Naive thymus-derived CD4-positive, alpha-beta T cell (primary cell): ENCODE results near the gene PPDPF. TPM values are rescaled to one million over a fixed set of nuclear protein-coding genes. Genes with fewer than 3 reads are reported as not detected.

Experiments
- ATAC-seq: fragments of 150-1000 bp; cut with Tn5 transposase; 2 replicates; pipeline ENCODE4 v1.10.0; 2021; ENCODE audit warnings: mild to moderate bottlenecking, moderate library complexity
- CTCF ChIA-PET: fragments of 350-600 bp; sonication (Branson Sonifier 250); formaldehyde crosslinking; loops from one replicate; lab custom pipeline; 2021; ENCODE audit warnings: antibody characterized with exemption; lab: Charles Lee
- POLR2A ChIA-PET: fragments of 350-600 bp; sonication (Branson Sonifier 250); formaldehyde crosslinking; loops from one replicate; lab custom pipeline; 2021; ENCODE audit warnings: antibody characterized with exemption, inconsistent platforms; lab: Charles Lee
- DNase-seq, 9 donors: peaks; one replicate each; pipeline versions ENCODE4 v3.0.0 to v3.0.0-alpha.2; 2020 to 2022; ENCODE audit warnings: mixed read lengths in 1 of 9
- H3K27ac ChIP-seq: one replicate; pipeline ENCODE4 v1.7.0; 2013; ENCODE audit warnings: mild to moderate bottlenecking, low read depth, low read length, moderate library complexity
- H3K27me3 ChIP-seq, 2 donors: one replicate each; pipeline ENCODE4 v1.7.0; 2013; ENCODE audit warnings: low read length in 2 of 2, mild to moderate bottlenecking in 2 of 2, moderate library complexity in 2 of 2; ENCODE audit not compliant: control insufficient read depth in 2 of 2, insufficient read depth in 2 of 2
- H3K36me3 ChIP-seq, 3 experiments: 1 replicate in 2 of 3; 2 replicates in 1 of 3; pipeline ENCODE4 v1.7.0; 2013; ENCODE audit warnings: low read length in 3 of 3, mild to moderate bottlenecking in 3 of 3, moderate library complexity in 1 of 3; ENCODE audit not compliant: insufficient read depth in 3 of 3, control insufficient read depth in 2 of 3
- H3K4me1 ChIP-seq, 2 donors: one replicate each; pipeline ENCODE4 v1.7.0; 2013; ENCODE audit warnings: low read length in 2 of 2, mild to moderate bottlenecking in 2 of 2, moderate library complexity in 1 of 2; ENCODE audit not compliant: control insufficient read depth in 2 of 2, insufficient read depth in 2 of 2
- H3K4me3 ChIP-seq: 2 replicates; pipeline ENCODE4 v1.7.0; 2013; ENCODE audit warnings: mild to moderate bottlenecking, low read length
- H3K9me3 ChIP-seq, 3 experiments: 1 replicate in 2 of 3; 2 replicates in 1 of 3; pipeline ENCODE4 v1.7.0; 2013; ENCODE audit warnings: low read length in 3 of 3; ENCODE audit not compliant: control insufficient read depth in 2 of 3
- H3K27ac Mint-ChIP-seq, 9 donors: one replicate each; pipeline ENCODE4 v1.8.0; 2020 to 2022; ENCODE audit warnings: mixed read lengths in 9 of 9, mild to moderate bottlenecking in 8 of 9, moderate library complexity in 5 of 9, inconsistent platforms in 2 of 9
- H3K27me3 Mint-ChIP-seq, 5 donors: one replicate each; pipeline ENCODE4 v1.8.0; 2021 to 2022; ENCODE audit warnings: mixed read lengths in 5 of 5, mild to moderate bottlenecking in 1 of 5
- H3K36me3 Mint-ChIP-seq, 5 donors: one replicate each; pipeline ENCODE4 v1.8.0; 2020 to 2022; ENCODE audit warnings: mixed read lengths in 5 of 5, mild to moderate bottlenecking in 3 of 5, inconsistent platforms in 1 of 5
- H3K4me1 Mint-ChIP-seq, 7 donors: one replicate each; pipeline ENCODE4 v1.8.0; 2020 to 2022; ENCODE audit warnings: mixed read lengths in 7 of 7, mild to moderate bottlenecking in 3 of 7, inconsistent platforms in 1 of 7
- H3K4me3 Mint-ChIP-seq, 10 donors: one replicate each; pipeline ENCODE4 v1.8.0; 2020 to 2022; ENCODE audit warnings: mild to moderate bottlenecking in 10 of 10, mixed read lengths in 10 of 10, moderate library complexity in 6 of 10, inconsistent platforms in 2 of 10
- H3K9me3 Mint-ChIP-seq, 11 donors: one replicate each; pipeline ENCODE4 v1.8.0; 2020 to 2022; ENCODE audit warnings: mixed read lengths in 11 of 11, mild to moderate bottlenecking in 4 of 11, inconsistent platforms in 1 of 11, moderate library complexity in 1 of 11
- intact Hi-C, 2 donors: fragments of 100-400 bp; cut with micrococcal nuclease; formaldehyde crosslinking; loops; one replicate each; pipeline ENCODE4 v1.15.1; 2023
- polyA plus RNA-seq, 2 donors: library from polyadenylated mRNA; unstranded; fragments of 300-500 nt; fragmentation: Illumina TruSeq; gene quantifications; one replicate each; pipeline ENCODE4 v1.2.3, GENCODE V29; 2021
- total RNA-seq, 6 experiments: library from RNA in 5 of 6; stranded (reverse) in 5 of 6; gene quantifications; 1 replicate in 5 of 6; 2 replicates in 1 of 6; pipeline ENCODE4 v1.2.3 and lab custom pipeline; 2021 to 2026

Gene PPDPF
- total and polyA plus RNA-seq, 7 experiments from 2014 or later, result 67.7 to 225 (median 173) TPM

GRCh38 chr20:63540417-63541186, 20.0 kb downstream of the PPDPF start:
- Mint-ChIP-seq H3K4me1 (peaks cover 4 to 13% (median 11%) of the 10 kb centered on the region in 7 donors), H3K27me3 (peaks cover 0 to 4% (median 0%) of the 10 kb centered on the region in 5 donors), H3K9me3 (no peaks in the 10 kb centered on the region), H3K27ac (no peak overlapping the region), H3K4me3 (peak overlapping the region in 1 of 10 donors; percentile 50), H3K36me3 (no peaks in the 10 kb centered on the region)
- DNase-seq (no peak), ATAC-seq (no peak)
- intact Hi-C loops, result no loop called here
- H3K36me3 ChIP-seq, result no peaks in the 10 kb centered on the region
- H3K9me3 ChIP-seq, result no peaks in the 10 kb centered on the region
- peaks cover 15 to 21% of the 10 kb centered on the region in 2 donors for H3K4me1 ChIP-seq
- no peak overlapping the region for H3K4me3 ChIP-seq
- ChIA-PET POLR2A (interaction anchor here (1.1 to 7.4 kb wide), 3 partner anchors 10 to 354 kb away, joined by 3 to 89 read pairs (median 3); partner anchors contain the start of genes DNAJC5 and PPDPF), CTCF (interaction anchor here (1.0 kb wide), 1 partner anchor 12 kb away, joined by 4 read pairs; no protein-coding TSS in a partner anchor)
- no peaks in the 10 kb centered on the region for H3K27me3 ChIP-seq
- H3K27ac ChIP-seq, result no peak overlapping the region

DNA sequence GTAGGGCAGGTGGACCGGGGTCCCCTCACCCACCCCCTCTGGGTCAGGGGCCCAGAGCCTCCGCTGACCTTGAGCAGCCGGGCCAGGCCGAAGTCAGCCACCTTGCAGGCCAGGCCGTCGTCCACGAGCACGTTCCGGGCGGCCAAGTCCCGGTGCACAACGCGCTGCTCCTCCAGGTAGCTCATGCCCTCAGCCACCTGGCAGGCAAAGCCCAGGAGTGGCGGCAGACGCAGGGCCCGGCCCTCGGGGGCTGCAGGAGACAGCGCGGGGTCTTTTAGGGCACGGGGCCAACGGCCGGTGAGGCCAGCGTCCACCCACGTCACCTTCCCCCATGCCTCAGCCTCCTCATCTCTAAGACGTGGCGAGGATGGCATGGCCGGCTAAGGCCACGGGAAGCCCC, 20.8 kb downstream of the PPDPF start:
- no peaks in the 10 kb centered on the region for H3K9me3 Mint-ChIP-seq
- POLR2A ChIA-PET, result interaction anchor here (7.4 kb wide), 1 partner anchor 19 kb away, joined by 89 read pairs; the partner anchor contains the start of gene PPDPF
- Histone ChIP-seq H3K27ac (no peak overlapping the region), H3K27me3 (no peaks in the 10 kb centered on the region), H3K4me3 (no peak overlapping the region), H3K36me3 (no peaks in the 10 kb centered on the region), H3K9me3 (no peaks in the 10 kb centered on the region), H3K4me1 (peaks cover 15 to 21% of the 10 kb centered on the region in 2 donors)
- H3K27ac Mint-ChIP-seq, result no peak overlapping the region
- peaks cover 0 to 4% (median 0%) of the 10 kb centered on the region in 5 donors for H3K27me3 Mint-ChIP-seq
- peaks cover 4 to 12% (median 9%) of the 10 kb centered on the region in 7 donors for H3K4me1 Mint-ChIP-seq
- no peak for ATAC-seq
- CTCF ChIA-PET, result interaction anchor here (1.0 kb wide), 1 partner anchor 11 kb away, joined by 4 read pairs; no protein-coding TSS in a partner anchor
- no peak overlapping the region for H3K4me3 Mint-ChIP-seq
- intact Hi-C loops, result no loop called here
- no peak for DNase-seq
- H3K36me3 Mint-ChIP-seq, result no peaks in the 10 kb centered on the region

DNA sequence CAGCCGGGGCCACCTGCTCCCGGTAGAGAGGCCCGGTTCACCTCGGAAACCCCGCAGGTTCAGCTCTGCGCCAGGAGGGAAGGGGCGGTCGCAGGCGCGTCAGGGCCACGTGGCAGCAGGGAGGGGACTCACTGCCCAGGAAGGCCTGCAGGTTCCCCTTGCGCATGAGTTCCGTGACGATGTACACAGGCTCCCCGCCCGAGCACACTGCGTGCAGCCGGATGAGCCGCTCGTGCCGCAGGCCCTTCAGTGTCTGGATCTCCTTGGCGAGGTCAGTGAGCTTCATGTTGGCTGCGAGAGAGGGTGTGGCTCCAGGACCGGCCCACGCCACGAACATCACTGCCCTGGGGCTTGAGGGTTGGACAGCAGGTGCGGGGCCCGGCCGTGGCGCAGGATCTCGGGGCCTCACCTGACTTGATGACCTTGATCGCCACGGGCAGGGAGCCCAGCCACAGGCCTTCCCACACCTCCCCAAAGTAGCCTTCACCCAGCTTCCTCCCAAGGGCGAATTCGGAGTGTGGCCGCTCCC, 21.5 kb downstream of the PPDPF start:
- no peaks in the 10 kb centered on the region for H3K36me3 ChIP-seq
- intact Hi-C loops, result no loop called here
- no peak overlapping the region for H3K27ac Mint-ChIP-seq
- no peak overlapping the region for H3K27ac ChIP-seq
- no peak overlapping the region for H3K4me3 Mint-ChIP-seq
- ChIA-PET CTCF (no interaction called here), POLR2A (interaction anchor here (0.6 kb wide), 1 partner anchor 24 kb away, joined by 3 read pairs; no protein-coding TSS in a partner anchor)
- H3K27me3 Mint-ChIP-seq, result peaks cover 0 to 8% (median 0%) of the 10 kb centered on the region in 5 donors
- DNase-seq (no peak), ATAC-seq (no peak)
- no peaks in the 10 kb centered on the region for H3K9me3 ChIP-seq
- H3K9me3 Mint-ChIP-seq, result no peaks in the 10 kb centered on the region
- H3K27me3 ChIP-seq, result no peaks in the 10 kb centered on the region
- peaks cover 12 to 17% of the 10 kb centered on the region in 2 donors for H3K4me1 ChIP-seq
- H3K36me3 Mint-ChIP-seq, result no peaks in the 10 kb centered on the region
- H3K4me1 Mint-ChIP-seq, result peaks cover 4 to 12% (median 7%) of the 10 kb centered on the region in 7 donors
- no peak overlapping the region for H3K4me3 ChIP-seq

- DNase-seq (no peak), ATAC-seq (no peak)
- H3K9me3 ChIP-seq, result no peaks in the 10 kb centered on the region
- H3K4me1 ChIP-seq, result peaks cover 8 to 12% of the 10 kb centered on the region in 2 donors
- no peak overlapping the region for H3K27ac ChIP-seq
- peaks cover 3 to 10% (median 5%) of the 10 kb centered on the region in 7 donors for H3K4me1 Mint-ChIP-seq
- H3K9me3 Mint-ChIP-seq, result no peaks in the 10 kb centered on the region
- H3K4me3 ChIP-seq, result no peak overlapping the region
- no peaks in the 10 kb centered on the region for H3K27me3 ChIP-seq
- H3K4me3 Mint-ChIP-seq, result no peak overlapping the region
- H3K27me3 Mint-ChIP-seq, result peaks cover 0 to 8% (median 0%) of the 10 kb centered on the region in 5 donors
- H3K36me3 Mint-ChIP-seq, result no peaks in the 10 kb centered on the region
- CTCF ChIA-PET, result interaction anchor here (1.5 kb wide), 1 partner anchor 115 kb away, joined by 3 read pairs; the partner anchor contains the start of gene RTEL1
- POLR2A ChIA-PET, result no interaction called here
- no peaks in the 10 kb centered on the region for H3K36me3 ChIP-seq
- intact Hi-C loops, result no loop called here
- no peak overlapping the region for H3K27ac Mint-ChIP-seq
These were observed 22.1 kb downstream of the PPDPF start for GRCh38 chr20:63542696-63543095.

GRCh38 chr20:63543131-63543530, 22.6 kb downstream of the PPDPF start:
- intact Hi-C loops, result no loop called here
- Histone ChIP-seq H3K27ac (no peak overlapping the region), H3K4me3 (no peak overlapping the region), H3K27me3 (no peaks in the 10 kb centered on the region), H3K9me3 (no peaks in the 10 kb centered on the region), H3K36me3 (no peaks in the 10 kb centered on the region), H3K4me1 (peaks cover 8 to 12% of the 10 kb centered on the region in 2 donors)
- Mint-ChIP-seq H3K9me3 (no peaks in the 10 kb centered on the region), H3K36me3 (no peaks in the 10 kb centered on the region), H3K27me3 (peaks cover 0 to 8% (median 0%) of the 10 kb centered on the region in 5 donors), H3K27ac (no peak overlapping the region), H3K4me3 (no peak overlapping the region), H3K4me1 (peaks cover 0 to 8% (median 5%) of the 10 kb centered on the region in 7 donors)
- DNase-seq (no peak), ATAC-seq (no peak)
- CTCF ChIA-PET, result interaction anchor here (1.5 kb wide), 1 partner anchor 115 kb away, joined by 3 read pairs; the partner anchor contains the start of gene RTEL1
- POLR2A ChIA-PET, result no interaction called here

- H3K9me3 Mint-ChIP-seq, result no peaks in the 10 kb centered on the region
- peaks cover 0 to 8% (median 5%) of the 10 kb centered on the region in 7 donors for H3K4me1 Mint-ChIP-seq
- DNase-seq (no peak), ATAC-seq (no peak)
- Histone ChIP-seq H3K27ac (no peak overlapping the region), H3K9me3 (no peaks in the 10 kb centered on the region), H3K27me3 (no peaks in the 10 kb centered on the region), H3K36me3 (no peaks in the 10 kb centered on the region), H3K4me1 (peaks cover 3 to 7% of the 10 kb centered on the region in 2 donors), H3K4me3 (no peak overlapping the region)
- no peak overlapping the region for H3K27ac Mint-ChIP-seq
- peak overlapping the region in 1 of 10 donors; percentile 2 for H3K4me3 Mint-ChIP-seq
- intact Hi-C loops, result no loop called here
- ChIA-PET CTCF (interaction anchor here (1.5 kb wide), 1 partner anchor 114 kb away, joined by 3 read pairs; the partner anchor contains the start of gene RTEL1), POLR2A (no interaction called here)
- peaks cover 0 to 8% (median 0%) of the 10 kb centered on the region in 5 donors for H3K27me3 Mint-ChIP-seq
- no peaks in the 10 kb centered on the region for H3K36me3 Mint-ChIP-seq
These were observed 23.2 kb downstream of the PPDPF start for GRCh38 chr20:63543733-63544132.
